DND-41 (cell line): ENCODE measurements around the gene CPPED1.

Source experiments
- ATAC-seq: fragments of 200-7000 bp; cut with Tn5 transposase; 3 replicates; pipeline ENCODE4 v1.9.1; 2021; ENCODE audit warnings: low read depth; ENCODE audit not compliant: insufficient read depth
- DNase-seq: peaks from one replicate; pipeline ENCODE4 v3.0.0-alpha.2; 2020
- H2AFZ ChIP-seq: 2 replicates; pipeline ENCODE4 v1.6.0; 2012; ENCODE audit warnings: low read depth, low read length
- H3K27ac ChIP-seq: 2 replicates; pipeline ENCODE4 v1.5.1; 2012; ENCODE audit warnings: low read length, inconsistent platforms
- H3K27me3 ChIP-seq: fragments of 200-600 bp; sonication (generic); 2 replicates; pipeline ENCODE4 v1.6.0; 2012; ENCODE audit warnings: low read length, mild to moderate bottlenecking, inconsistent platforms; ENCODE audit not compliant: insufficient read depth, poor library complexity
- H3K36me3 ChIP-seq: 2 replicates; pipeline ENCODE4 v1.5.1; 2012; ENCODE audit warnings: low read length, inconsistent platforms; ENCODE audit not compliant: insufficient read depth
- H3K4me1 ChIP-seq: 2 replicates; pipeline ENCODE4 v1.5.1; 2012; ENCODE audit warnings: mild to moderate bottlenecking, low read length; ENCODE audit not compliant: insufficient read depth
- H3K4me2 ChIP-seq: 2 replicates; pipeline ENCODE4 v1.6.0; 2012; ENCODE audit warnings: mild to moderate bottlenecking, moderate library complexity, low read length, inconsistent platforms; ENCODE audit not compliant: insufficient read depth
- H3K4me3 ChIP-seq, 2 experiments: fragments of 200-600 bp in 1 of 2; shearing (Covaris generic) in 1 of 2; 2 replicates each; pipeline ENCODE4 v1.5.1; 2012 to 2016; ENCODE audit warnings: inconsistent platforms in 2 of 2, low read length in 2 of 2, mild to moderate bottlenecking in 2 of 2, low read depth in 1 of 2, moderate library complexity in 1 of 2
- H3K79me2 ChIP-seq: 2 replicates; pipeline ENCODE4 v1.6.0; 2012; ENCODE audit warnings: low read length, inconsistent platforms; ENCODE audit not compliant: insufficient read depth
- H3K9ac ChIP-seq: 2 replicates; pipeline ENCODE4 v1.6.0; 2012; ENCODE audit warnings: low read depth, mild to moderate bottlenecking, inconsistent platforms, low read length, moderate library complexity
- H3K9me3 ChIP-seq: 2 replicates; pipeline ENCODE4 v1.5.1; 2012; ENCODE audit warnings: low read length, moderate library complexity, mild to moderate bottlenecking, inconsistent platforms; ENCODE audit not compliant: insufficient read depth, severe bottlenecking
- H4K20me1 ChIP-seq: 2 replicates; pipeline ENCODE4 v1.6.0; 2012; ENCODE audit warnings: low read length; ENCODE audit not compliant: insufficient read depth
- CTCF ChIP-seq: IDR thresholded peaks from 2 replicates; pipeline ENCODE4 v1.5.1; 2012; ENCODE audit warnings: borderline replicate concordance, low read length, moderate library complexity, mild to moderate bottlenecking; ENCODE audit not compliant: poor library complexity, severe bottlenecking; ENCODE audit errors: extremely low read depth
- EZH2 ChIP-seq: IDR thresholded peaks from 3 replicates; pipeline ENCODE4 v1.6.1; 2012; ENCODE audit warnings: borderline replicate concordance, low read depth, mild to moderate bottlenecking, moderate library complexity, low read length, inconsistent platforms; ENCODE audit not compliant: severe bottlenecking

The CPPED1 gene

GRCh38 chr16:12699161-12699560, 104.5 kb downstream of the CPPED1 start:
- no peak overlapping the region for H3K4me2 ChIP-seq
- no peaks in the 10 kb centered on the region for H4K20me1 ChIP-seq
- H2AFZ ChIP-seq: no peak overlapping the region
- H3K27me3 ChIP-seq: no peaks in the 10 kb centered on the region
- no peaks in the 10 kb centered on the region for H3K36me3 ChIP-seq
- H3K4me1 ChIP-seq: no peaks in the 10 kb centered on the region
- no peak overlapping the region for H3K4me3 ChIP-seq
- H3K9me3 ChIP-seq: no peaks in the 10 kb centered on the region
- no peak overlapping the region for H3K9ac ChIP-seq
- no peak for DNase-seq
- H3K27ac ChIP-seq: no peak overlapping the region
- ATAC-seq: no peak; the same call in 2 of the 3 replicates
- TF ChIP-seq CTCF: no peak
- no peaks in the 10 kb centered on the region for H3K79me2 ChIP-seq

DNA sequence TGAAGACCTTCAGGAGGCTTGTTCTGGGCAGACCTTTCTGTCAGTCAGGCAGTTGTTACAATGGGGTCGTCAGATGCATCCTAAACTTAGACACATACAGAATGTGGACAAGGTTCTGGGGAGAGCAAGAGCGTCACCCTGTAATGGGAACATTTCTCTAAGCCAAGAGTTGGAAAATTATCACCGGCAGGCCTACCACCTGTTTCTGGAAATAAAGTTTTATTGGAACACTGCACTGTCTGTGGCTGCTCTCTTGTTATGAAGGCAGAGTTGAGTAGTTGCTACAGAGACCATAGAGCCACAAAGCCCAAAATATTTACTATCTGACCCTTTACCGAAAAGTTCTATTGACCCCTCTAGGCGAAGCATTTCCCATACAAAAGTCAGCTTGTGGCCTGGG, 106.2 kb downstream of the CPPED1 start:
- H3K4me2 ChIP-seq: no peak overlapping the region
- H4K20me1 ChIP-seq: no peaks in the 10 kb centered on the region
- no peak overlapping the region for H3K9ac ChIP-seq
- H3K4me1 ChIP-seq: no peaks in the 10 kb centered on the region
- H3K4me3 ChIP-seq: no peak overlapping the region
- no peak overlapping the region for H3K27ac ChIP-seq
- no peaks in the 10 kb centered on the region for H3K9me3 ChIP-seq
- no peaks in the 10 kb centered on the region for H3K79me2 ChIP-seq
- H2AFZ ChIP-seq: no peak overlapping the region
- H3K36me3 ChIP-seq: no peaks in the 10 kb centered on the region
- TF ChIP-seq CTCF: no peak
- no peak for TF ChIP-seq EZH2
- ATAC-seq (no peak), DNase-seq (no peak)
- no peaks in the 10 kb centered on the region for H3K27me3 ChIP-seq

- H3K27ac ChIP-seq: no peak overlapping the region
- peaks cover 8% of the 10 kb centered on the region for H3K4me1 ChIP-seq
- no peak for TF ChIP-seq CTCF
- TF ChIP-seq EZH2: no peak
- H3K9ac ChIP-seq: no peak overlapping the region
- H2AFZ ChIP-seq: no peak overlapping the region
- DNase-seq (no peak), ATAC-seq (no peak)
- no peak overlapping the region for H3K4me2 ChIP-seq
- no peak overlapping the region for H3K4me3 ChIP-seq
- H3K27me3 ChIP-seq: no peaks in the 10 kb centered on the region
- no peaks in the 10 kb centered on the region for H3K9me3 ChIP-seq
- no peaks in the 10 kb centered on the region for H3K36me3 ChIP-seq
- H3K79me2 ChIP-seq: no peaks in the 10 kb centered on the region
- H4K20me1 ChIP-seq: peaks cover 3% of the 10 kb centered on the region; the same call in 1 of the 2 replicates
Measured at GRCh38 chr16:12695454-12695853, 108.2 kb downstream of the CPPED1 start.

GRCh38 chr16:12690024-12690423, 113.7 kb downstream of the CPPED1 start:
- peak; percentile 46 for ATAC-seq
- no peaks in the 10 kb centered on the region for H3K79me2 ChIP-seq
- peak overlapping the region; percentile 39 for H3K4me2 ChIP-seq
- peaks cover 3% of the 10 kb centered on the region; the same call in 1 of the 2 replicates for H4K20me1 ChIP-seq
- TF ChIP-seq CTCF (no peak), EZH2 (no peak)
- H3K9ac ChIP-seq: peak overlapping the region; percentile 8; the same call in 1 of the 2 replicates
- no peak overlapping the region for H3K4me3 ChIP-seq
- DNase-seq: peak; percentile 64
- peaks cover 25% of the 10 kb centered on the region for H3K4me1 ChIP-seq
- H3K9me3 ChIP-seq: no peaks in the 10 kb centered on the region
- H3K27me3 ChIP-seq: no peaks in the 10 kb centered on the region
- H2AFZ ChIP-seq: no peak overlapping the region
- peak overlapping the region; percentile 64 for H3K27ac ChIP-seq
- H3K36me3 ChIP-seq: no peaks in the 10 kb centered on the region
